HG03097 (cell line): ENCODE data around the gene KRT78.

Source experiments
- ATAC-seq: cut with Tn5 transposase; IDR thresholded peaks from one replicate; pipeline ENCODE4 v1.9.1; 2021; ENCODE audit not compliant: unreplicated experiment, low FRiP score

The KRT78 gene

GRCh38 chr12:52813885-52814709, 34.7 kb downstream of the KRT78 start, which contains the start of gene KRT4:
TSS of gene KRT4 (minus strand) at chr12:52814116. CDS start at chr12:52814058, 58 bp downstream.
- ATAC-seq, result no peak

- ATAC-seq, result no peak
Observed at GRCh38 chr12:52813203-52813819, 35.5 kb downstream of the KRT78 start.

DNA sequence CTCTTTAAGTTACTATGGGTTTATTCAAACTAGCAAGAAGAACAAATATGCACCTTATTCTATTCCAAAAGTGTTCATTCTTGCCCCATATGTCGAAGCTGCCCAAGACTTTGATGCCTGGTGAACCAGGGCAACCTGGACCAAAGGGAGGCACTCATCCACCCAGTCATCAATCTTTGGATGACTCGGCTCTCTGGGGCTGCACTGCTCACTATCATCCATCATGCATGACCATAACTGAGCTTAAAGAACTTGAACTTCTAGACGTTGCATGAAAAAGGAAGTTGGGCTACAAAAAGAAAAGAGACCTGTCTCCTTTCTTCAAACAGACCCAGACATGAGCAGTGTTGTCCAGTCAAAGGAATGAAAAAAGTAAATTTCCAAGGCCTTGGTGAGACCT, 36.0 kb downstream of the KRT78 start:
- no peak for ATAC-seq

GRCh38 chr12:52812073-52812400, 36.8 kb downstream of the KRT78 start:
- ATAC-seq, result no peak

DNA sequence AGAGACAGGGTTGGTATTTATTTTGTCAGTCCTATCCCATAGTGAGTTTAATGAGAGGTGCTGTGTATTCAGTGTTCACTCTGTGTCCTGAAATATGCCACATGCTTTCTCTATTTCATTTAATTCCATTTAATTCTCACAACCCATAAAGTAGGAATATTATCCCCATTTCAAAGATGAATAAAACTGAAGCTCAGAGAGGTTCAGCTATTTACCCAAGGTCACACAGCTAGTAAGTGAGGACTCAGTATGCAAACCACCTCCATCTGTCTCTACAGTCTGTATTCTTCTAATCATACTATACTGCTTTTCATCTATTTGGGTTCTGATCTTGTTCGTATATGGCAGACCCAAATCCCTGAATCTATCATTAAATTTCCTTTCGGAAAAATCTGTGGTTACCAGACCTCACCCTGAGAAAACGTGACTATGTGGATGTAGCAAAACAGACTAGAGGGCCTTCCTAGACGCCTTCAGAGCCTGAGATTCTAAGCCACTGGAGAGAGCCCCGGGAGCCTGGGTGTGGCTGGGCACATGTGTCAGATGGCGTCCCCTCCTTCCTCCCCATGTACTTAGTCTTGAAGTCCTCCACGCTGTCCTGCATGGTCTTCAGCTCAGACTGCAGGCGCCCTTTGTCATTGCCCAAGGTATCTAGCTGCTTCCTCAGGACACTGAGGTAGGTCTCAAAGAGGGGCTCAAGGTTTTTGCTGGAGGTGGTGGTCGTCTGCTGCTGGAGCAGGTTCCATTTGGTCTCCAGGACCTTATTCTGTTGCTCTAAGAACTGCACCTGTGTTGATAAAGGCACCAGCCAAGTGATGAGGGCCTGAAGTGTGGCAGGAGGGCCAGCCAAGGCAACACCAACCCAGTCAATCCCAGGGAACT, 37.4 kb downstream of the KRT78 start:
- ATAC-seq, result no peak

- no peak for ATAC-seq
Observed at GRCh38 chr12:52810554-52810953, 38.2 kb downstream of the KRT78 start.

DNA sequence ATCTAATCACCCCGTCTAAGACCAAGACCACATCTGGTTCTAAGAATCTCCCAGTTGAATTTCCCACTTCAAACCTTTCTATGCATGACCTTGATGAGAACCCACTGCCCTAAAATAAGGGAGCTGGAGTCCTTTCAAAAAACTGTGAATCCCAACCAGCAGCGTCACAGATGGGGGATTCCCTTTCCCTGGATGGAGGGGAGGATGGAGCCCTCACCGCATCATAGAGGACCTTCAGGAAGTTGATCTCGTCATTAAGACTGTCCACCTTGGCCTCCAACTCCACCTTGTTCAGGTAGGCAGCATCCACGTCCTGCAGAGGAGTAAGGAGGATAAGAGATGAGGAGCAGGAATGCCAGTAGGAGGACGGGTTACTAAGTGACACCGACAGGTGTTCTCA, 39.6 kb downstream of the KRT78 start:
- ATAC-seq, result no peak

DNA sequence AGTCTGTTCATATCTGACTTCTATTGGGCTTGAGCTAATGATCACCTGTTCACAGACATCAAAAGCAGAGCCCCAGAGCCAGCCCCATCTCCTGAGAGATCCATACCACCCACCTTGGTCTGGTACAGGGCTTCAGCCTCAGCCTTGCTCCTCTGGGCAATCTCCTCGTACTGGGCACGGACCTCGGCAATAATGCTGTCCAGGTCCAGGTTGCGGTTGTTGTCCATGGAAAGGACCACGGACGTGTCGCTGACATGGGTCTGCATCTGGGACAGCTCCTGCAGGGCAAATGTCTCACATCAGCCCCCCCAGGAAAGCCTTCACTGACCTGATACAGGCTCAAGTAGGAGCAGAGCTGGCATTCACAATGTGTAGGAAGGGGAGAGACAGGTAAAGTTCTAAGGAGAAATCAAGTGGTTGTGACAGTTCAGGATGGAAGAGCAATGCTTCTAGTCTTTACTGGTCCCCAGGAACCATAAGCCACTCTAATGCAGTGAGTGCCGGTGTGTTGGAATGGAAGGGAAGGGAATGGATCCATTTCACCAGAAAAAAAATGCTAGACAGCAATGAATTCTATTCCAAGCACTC, 40.1 kb downstream of the KRT78 start:
- ATAC-seq, result no peak

- no peak for ATAC-seq
Observed at GRCh38 chr12:52807544-52808470, 41.0 kb downstream of the KRT78 start.

DNA sequence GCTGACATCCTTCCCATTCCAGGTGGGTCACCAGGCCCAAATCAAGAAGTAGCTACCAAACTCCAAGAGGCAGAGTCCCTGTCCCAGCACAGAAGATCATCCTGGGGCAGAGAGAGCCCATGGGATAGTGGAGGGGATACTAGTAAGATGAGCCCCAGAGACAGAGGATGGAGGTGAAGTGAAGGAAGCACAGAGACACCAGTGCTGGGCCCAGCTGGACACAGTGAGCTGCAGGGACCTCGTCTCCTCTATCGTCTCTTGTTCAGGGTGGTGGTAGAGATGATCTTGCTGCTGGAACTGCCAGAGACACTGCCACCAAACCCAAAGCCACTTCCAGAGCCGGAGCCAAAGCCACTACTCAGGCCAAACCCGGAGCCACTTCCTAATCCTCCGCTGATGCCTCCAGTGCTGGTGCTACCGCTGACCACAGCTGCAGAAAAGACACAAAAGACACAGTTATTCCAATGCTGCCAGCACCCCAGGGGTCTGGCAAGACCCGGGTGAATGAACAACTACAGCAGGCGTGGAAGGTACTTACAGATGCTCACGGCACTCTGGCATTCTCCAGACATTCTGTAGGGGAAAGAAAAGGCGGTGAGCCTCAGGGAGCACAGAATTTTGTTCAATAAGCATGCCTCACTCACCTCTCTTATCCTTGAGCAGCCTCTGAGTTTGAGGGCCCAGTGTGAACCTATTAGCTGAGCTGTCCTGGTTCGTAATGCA, 41.8 kb downstream of the KRT78 start:
- no peak for ATAC-seq

- no peak for ATAC-seq
Observed at GRCh38 chr12:52806169-52806811, 42.5 kb downstream of the KRT78 start.

DNA sequence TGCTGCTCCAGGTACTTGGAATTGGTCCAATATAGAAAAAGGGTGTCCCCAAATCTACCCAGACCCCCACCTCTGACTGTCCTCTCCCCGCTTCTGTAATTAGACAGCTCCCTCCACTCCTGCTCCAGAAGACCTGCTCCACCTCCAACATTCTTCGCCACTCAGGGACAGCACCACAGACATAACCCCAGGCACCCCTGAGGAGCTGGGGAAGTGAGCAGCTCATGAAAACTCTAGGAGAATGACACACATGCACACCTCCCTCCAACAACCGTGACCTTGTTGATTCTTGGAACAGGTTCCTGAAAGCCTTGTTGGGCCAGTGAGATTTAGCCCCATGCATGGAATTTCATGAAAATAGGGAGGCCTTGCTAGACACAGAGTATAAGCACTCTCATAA, 43.1 kb downstream of the KRT78 start:
- ATAC-seq, result no peak

GRCh38 chr12:52805000-52805399, 43.8 kb downstream of the KRT78 start:
- ATAC-seq, result no peak

- no peak for ATAC-seq
Observed at GRCh38 chr12:52802442-52802841, 46.4 kb downstream of the KRT78 start.

DNA sequence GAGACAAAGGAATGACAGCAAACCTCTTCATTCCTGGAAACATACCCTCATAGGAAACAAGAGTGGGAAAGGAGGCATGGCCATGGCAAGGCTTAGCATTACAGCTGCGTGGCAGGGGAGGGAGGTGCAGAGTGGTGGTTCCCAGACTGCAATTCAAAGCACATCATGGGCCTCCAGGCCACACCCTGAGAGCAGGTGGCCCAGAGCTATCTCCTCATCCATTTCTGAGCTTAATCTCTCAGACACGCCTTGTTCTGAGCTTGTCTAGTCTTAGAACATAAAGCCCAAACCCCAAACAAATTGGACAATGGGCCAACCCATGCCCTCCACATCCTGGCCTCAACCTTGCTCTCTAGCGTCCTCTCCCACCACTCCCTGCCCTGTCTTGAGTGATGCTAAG, 47.0 kb downstream of the KRT78 start:
- no peak for ATAC-seq

DNA sequence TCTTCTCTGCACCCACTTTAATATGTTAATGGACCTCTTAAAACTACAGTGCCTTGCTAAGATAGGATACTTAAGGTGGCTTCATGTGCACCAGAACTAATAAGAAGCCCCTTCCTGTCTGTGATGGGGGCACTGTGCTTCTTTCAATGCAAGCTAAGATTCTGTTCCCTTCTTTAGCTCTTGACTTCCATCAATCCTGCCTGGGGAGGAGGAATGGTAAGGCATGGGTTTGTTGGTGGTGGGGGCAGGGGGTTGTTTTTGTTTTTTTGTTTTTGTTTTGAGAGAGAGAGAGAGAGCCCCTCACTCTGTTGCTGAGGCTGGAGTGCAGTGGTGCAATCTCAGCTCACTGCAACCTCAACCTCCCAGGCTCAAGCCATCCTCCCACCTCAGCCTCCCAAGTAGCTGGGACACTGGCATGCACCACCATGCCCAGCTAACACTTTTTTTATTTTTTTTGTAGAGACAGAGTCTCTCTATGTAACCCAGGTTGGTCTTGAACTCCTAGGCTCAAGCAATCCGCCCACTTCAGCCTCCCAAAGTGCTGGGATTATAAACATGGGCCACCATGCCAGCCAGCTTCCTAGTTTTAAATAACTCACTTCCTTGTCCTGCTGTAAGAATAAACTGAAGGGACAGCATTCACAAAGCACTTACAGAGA, 48.4 kb downstream of the KRT78 start:
- ATAC-seq, result no peak

GRCh38 chr12:52799505-52800211, 49.1 kb downstream of the KRT78 start:
- no peak for ATAC-seq
